Activated T-helper 1 cell treated with anti-CD3 and anti-CD28 coated beads, Interleukin-12 subunit alpha, Interleukin-12 subunit beta, Interleukin-2, Interleukin-4 antibody, amounts not matched to agents 30 ng/mL and 10 ng/mL and 1 ng/mL, durations not matched to agents 14 hours and 24 hours and 36 hours (primary cell): ENCODE results near the gene SLC11A1. TPM values are rescaled to one million over a fixed set of nuclear protein-coding genes. Genes with fewer than 3 reads are reported as not detected.

Source experiments
- DNase-seq: peaks from one replicate; pipeline ENCODE4 v3.0.0; 2021; ENCODE audit warnings: low spot score
- H3K27ac Mint-ChIP-seq: one replicate; pipeline ENCODE4 v1.8.0; 2021; ENCODE audit warnings: mild to moderate bottlenecking, mixed read lengths
- H3K27me3 Mint-ChIP-seq: one replicate; pipeline ENCODE4 v1.8.0; 2022; ENCODE audit warnings: mild to moderate bottlenecking, moderate library complexity, mixed read lengths; ENCODE audit not compliant: insufficient read depth
- H3K36me3 Mint-ChIP-seq: one replicate; pipeline ENCODE4 v1.8.0; 2021; ENCODE audit warnings: low read depth, mixed read lengths
- H3K4me1 Mint-ChIP-seq: one replicate; pipeline ENCODE4 v1.8.0; 2021; ENCODE audit warnings: low read depth, mixed read lengths
- H3K4me3 Mint-ChIP-seq: one replicate; pipeline ENCODE4 v1.8.0; 2021; ENCODE audit warnings: mild to moderate bottlenecking, moderate library complexity, mixed read lengths
- H3K9me3 Mint-ChIP-seq: one replicate; pipeline ENCODE4 v1.8.0; 2021; ENCODE audit warnings: mixed read lengths
- intact Hi-C: fragments of 100-400 bp; cut with micrococcal nuclease; formaldehyde crosslinking; loops from one replicate; pipeline ENCODE4 v1.15.1; 2024
- total RNA-seq: library from RNA; stranded (reverse); gene quantifications from 2 replicates; pipeline ENCODE4 v1.2.3, GENCODE V29; 2022

The SLC11A1 gene
- total RNA-seq, 1 donor from 2014 or later: 0.05 TPM

GRCh38 chr2:218398437-218399390, 16.6 kb downstream of the SLC11A1 start:
- Mint-ChIP-seq H3K27ac (peak overlapping the region; percentile 98), H3K27me3 (no peaks in the 10 kb centered on the region), H3K4me1 (peaks cover 40% of the 10 kb centered on the region), H3K36me3 (peaks cover 8% of the 10 kb centered on the region), H3K9me3 (no peaks in the 10 kb centered on the region), H3K4me3 (peak overlapping the region; percentile 94)
- intact Hi-C loops: loop anchor here (2.0 to 10.0 kb wide), 7 partner anchors 180 to 989 kb away; partner anchors contain the start of genes CNPPD1, DNPEP, RETREG2 and TTLL4
- DNase-seq: peak; percentile 56

GRCh38 chr2:218399391-218400166, 17.5 kb downstream of the SLC11A1 start, which contains the start of gene CTDSP1:
Gene CTDSP1 (plus strand): TSS chr2:218399868. CDS start chr2:218400091, 223 bp downstream.
- Mint-ChIP-seq H3K4me1 (peaks cover 32% of the 10 kb centered on the region), H3K4me3 (peak within 1 kb of the TSS; percentile 93), H3K27ac (peak within 1 kb of the TSS; percentile 87), H3K36me3 (peaks cover 13% of the 10 kb centered on the region), H3K9me3 (no peaks in the 10 kb centered on the region), H3K27me3 (no peaks in the 10 kb centered on the region)
- peak; percentile 92 for DNase-seq
- intact Hi-C loops: loop anchor here (2.0 to 10.0 kb wide), 7 partner anchors 181 to 988 kb away; partner anchors contain the start of genes CNPPD1, DNPEP, RETREG2 and TTLL4

GRCh38 chr2:218400167-218400929, 18.3 kb downstream of the SLC11A1 start:
- H3K27me3 Mint-ChIP-seq: no peaks in the 10 kb centered on the region
- H3K4me3 Mint-ChIP-seq: peak overlapping the region; percentile 93
- intact Hi-C loops: no loop called here
- no peaks in the 10 kb centered on the region for H3K9me3 Mint-ChIP-seq
- H3K36me3 Mint-ChIP-seq: peaks cover 13% of the 10 kb centered on the region
- peak overlapping the region; percentile 87 for H3K27ac Mint-ChIP-seq
- peak; percentile 24 for DNase-seq
- H3K4me1 Mint-ChIP-seq: peaks cover 27% of the 10 kb centered on the region

DNA sequence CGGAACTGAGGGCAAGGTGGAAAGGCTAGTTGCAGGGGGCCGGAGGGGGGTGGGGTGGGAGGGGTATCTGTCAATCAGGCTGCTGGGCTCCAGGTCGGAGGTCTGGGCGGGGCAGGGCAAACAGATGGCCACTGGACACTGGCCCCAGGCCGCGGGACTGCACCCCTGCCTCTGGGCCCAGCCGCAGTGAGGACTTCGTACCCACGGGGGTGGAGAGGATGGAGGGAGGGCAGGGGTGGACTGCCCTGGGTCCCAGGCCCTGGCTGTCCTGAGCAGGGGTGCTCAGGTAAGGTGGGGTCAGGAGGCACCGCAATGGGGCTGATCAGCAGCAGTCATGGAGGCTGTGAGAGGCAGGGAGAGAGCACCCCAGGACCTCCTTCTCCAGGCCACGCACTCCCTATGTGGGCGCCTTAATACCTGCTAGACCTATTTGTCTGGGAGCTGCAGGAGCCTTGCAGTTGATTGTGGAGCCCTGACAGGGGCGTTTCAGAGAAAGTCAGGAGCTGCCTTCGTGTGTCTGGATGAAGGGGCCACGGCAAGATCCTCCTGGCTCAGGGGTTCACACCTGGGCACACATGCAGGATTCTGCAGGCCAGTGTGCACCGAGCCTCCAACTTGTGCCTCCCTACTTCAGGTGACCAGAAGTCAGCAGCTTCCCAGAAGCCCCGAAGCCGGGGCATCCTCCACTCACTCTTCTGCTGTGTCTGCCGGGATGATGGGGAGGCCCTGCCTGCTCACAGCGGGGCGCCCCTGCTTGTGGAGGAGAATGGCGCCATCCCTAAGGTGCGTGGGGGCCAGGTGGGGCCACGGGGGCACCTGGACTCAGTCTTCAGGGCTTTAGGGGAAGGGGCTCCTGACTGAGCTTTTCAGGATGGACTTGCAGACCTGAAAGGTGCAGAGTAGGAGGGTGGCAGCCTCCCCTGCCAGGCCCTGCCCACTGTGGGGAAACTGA, 19.1 kb downstream of the SLC11A1 start:
- peak overlapping the region; percentile 93 for H3K4me3 Mint-ChIP-seq
- H3K4me1 Mint-ChIP-seq: peaks cover 28% of the 10 kb centered on the region
- H3K27me3 Mint-ChIP-seq: no peaks in the 10 kb centered on the region
- intact Hi-C loops: no loop called here
- peaks cover 13% of the 10 kb centered on the region for H3K36me3 Mint-ChIP-seq
- no peak overlapping the region for H3K27ac Mint-ChIP-seq
- H3K9me3 Mint-ChIP-seq: no peaks in the 10 kb centered on the region
- DNase-seq: no peak

DNA sequence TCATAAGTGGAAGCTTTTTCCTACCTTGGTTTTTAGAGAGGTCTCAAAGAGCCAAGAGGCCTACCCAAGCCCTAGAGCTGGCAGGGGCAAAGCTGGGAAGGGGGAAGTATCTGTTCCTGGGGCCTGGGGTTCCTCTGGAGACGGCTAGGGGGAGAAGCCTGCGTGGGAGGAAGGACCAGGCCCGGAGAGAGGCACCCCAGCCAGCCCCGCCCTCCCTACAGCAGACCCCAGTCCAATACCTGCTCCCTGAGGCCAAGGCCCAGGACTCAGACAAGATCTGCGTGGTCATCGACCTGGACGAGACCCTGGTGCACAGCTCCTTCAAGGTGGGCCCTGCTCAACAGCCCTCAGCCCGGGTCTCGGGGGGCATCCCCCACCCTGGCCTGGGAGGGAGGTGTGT, 19.8 kb downstream of the SLC11A1 start:
- H3K27me3 Mint-ChIP-seq: no peaks in the 10 kb centered on the region
- H3K4me1 Mint-ChIP-seq: peaks cover 25% of the 10 kb centered on the region

GRCh38 chr2:218402491-218402901, 20.4 kb downstream of the SLC11A1 start:
- intact Hi-C loops: no loop called here

More for the DNA sequence above, 19.8 kb downstream of the SLC11A1 start:
- Mint-ChIP-seq H3K9me3 (no peaks in the 10 kb centered on the region), H3K36me3 (peaks cover 13% of the 10 kb centered on the region), H3K27ac (no peak overlapping the region), H3K4me3 (peak overlapping the region; percentile 93)
- intact Hi-C loops: no loop called here
- no peak for DNase-seq

DNA sequence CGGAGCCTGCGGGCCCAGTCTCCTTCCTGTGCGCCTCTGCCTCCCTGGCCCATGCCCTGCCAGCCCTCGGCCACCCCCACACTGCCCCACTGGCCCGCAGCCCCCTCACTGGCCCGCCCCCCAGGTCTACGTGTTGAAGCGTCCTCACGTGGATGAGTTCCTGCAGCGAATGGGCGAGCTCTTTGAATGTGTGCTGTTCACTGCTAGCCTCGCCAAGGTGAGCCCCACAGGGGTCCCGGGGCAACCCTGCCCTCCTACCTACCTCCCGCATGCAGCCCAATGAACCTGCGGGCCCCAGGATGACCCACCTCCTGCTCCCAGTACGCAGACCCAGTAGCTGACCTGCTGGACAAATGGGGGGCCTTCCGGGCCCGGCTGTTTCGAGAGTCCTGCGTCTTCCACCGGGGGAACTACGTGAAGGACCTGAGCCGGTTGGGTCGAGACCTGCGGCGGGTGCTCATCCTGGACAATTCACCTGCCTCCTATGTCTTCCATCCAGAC, 20.9 kb downstream of the SLC11A1 start:
- Mint-ChIP-seq H3K27ac (no peak overlapping the region), H3K27me3 (no peaks in the 10 kb centered on the region), H3K36me3 (peaks cover 13% of the 10 kb centered on the region), H3K9me3 (no peaks in the 10 kb centered on the region), H3K4me3 (no peak overlapping the region), H3K4me1 (peaks cover 24% of the 10 kb centered on the region)
- DNase-seq: no peak
- intact Hi-C loops: no loop called here

More at GRCh38 chr2:218402491-218402901, 20.4 kb downstream of the SLC11A1 start:
- peaks cover 25% of the 10 kb centered on the region for H3K4me1 Mint-ChIP-seq
- no peak for DNase-seq
- peak overlapping the region; percentile 33 for H3K4me3 Mint-ChIP-seq
- no peak overlapping the region for H3K27ac Mint-ChIP-seq
- no peaks in the 10 kb centered on the region for H3K27me3 Mint-ChIP-seq
- peaks cover 13% of the 10 kb centered on the region for H3K36me3 Mint-ChIP-seq
- H3K9me3 Mint-ChIP-seq: no peaks in the 10 kb centered on the region

- no peak overlapping the region for H3K27ac Mint-ChIP-seq
- no peak for DNase-seq
- H3K36me3 Mint-ChIP-seq: peaks cover 13% of the 10 kb centered on the region
- H3K9me3 Mint-ChIP-seq: no peaks in the 10 kb centered on the region
- H3K27me3 Mint-ChIP-seq: no peaks in the 10 kb centered on the region
- intact Hi-C loops: no loop called here
- H3K4me3 Mint-ChIP-seq: peak overlapping the region; percentile 40
- peaks cover 29% of the 10 kb centered on the region for H3K4me1 Mint-ChIP-seq
Measured at GRCh38 chr2:218403810-218404209, 21.7 kb downstream of the SLC11A1 start.

GRCh38 chr2:218404351-218405085, 22.4 kb downstream of the SLC11A1 start:
- no peak overlapping the region for H3K4me3 Mint-ChIP-seq
- intact Hi-C loops: loop anchor here (5.0 kb wide), 1 partner anchor 443 kb away; no protein-coding TSS in a partner anchor
- H3K4me1 Mint-ChIP-seq: peaks cover 29% of the 10 kb centered on the region
- peaks cover 13% of the 10 kb centered on the region for H3K36me3 Mint-ChIP-seq
- H3K27me3 Mint-ChIP-seq: no peaks in the 10 kb centered on the region
- no peak for DNase-seq
- peak overlapping the region; percentile 65 for H3K27ac Mint-ChIP-seq
- no peaks in the 10 kb centered on the region for H3K9me3 Mint-ChIP-seq

DNA sequence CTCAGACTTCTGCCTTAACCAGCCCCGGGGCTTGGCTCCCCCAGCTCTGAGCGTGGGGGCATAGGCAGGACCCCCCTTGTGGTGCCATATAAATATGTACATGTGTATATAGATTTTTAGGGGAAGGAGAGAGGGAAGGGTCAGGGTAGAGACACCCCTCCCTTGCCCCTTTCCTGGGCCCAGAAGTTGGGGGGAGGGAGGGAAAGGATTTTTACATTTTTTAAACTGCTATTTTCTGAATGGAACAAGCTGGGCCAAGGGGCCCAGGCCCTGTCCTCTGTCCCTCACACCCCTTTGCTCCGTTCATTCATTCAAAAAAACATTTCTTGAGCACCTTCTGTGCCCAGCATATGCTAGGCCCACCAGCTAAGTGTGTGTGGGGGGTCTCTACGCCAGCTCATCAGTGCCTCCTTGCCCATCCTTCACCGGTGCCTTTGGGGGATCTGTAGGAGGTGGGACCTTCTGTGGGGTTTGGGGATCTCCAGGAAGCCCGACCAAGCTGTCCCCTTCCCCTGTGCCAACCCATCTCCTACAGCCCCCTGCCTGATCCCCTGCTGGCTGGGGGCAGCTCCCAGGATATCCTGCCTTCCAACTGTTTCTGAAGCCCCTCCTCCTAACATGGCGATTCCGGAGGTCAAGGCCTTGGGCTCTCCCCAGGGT, 23.1 kb downstream of the SLC11A1 start:
- intact Hi-C loops: loop anchor here (5.0 kb wide), 1 partner anchor 442 kb away; no protein-coding TSS in a partner anchor
- Mint-ChIP-seq H3K27me3 (no peaks in the 10 kb centered on the region), H3K27ac (peak overlapping the region; percentile 74), H3K4me3 (peak overlapping the region; percentile 81), H3K4me1 (peaks cover 29% of the 10 kb centered on the region), H3K36me3 (peaks cover 13% of the 10 kb centered on the region), H3K9me3 (no peaks in the 10 kb centered on the region)
- DNase-seq: no peak
